ENCODE results near the gene EFNA5. TPM values are rescaled to one million over a fixed set of nuclear protein-coding genes. Genes with fewer than 3 reads are reported as not detected.

Gene EFNA5
- total RNA-seq, 5 donors from 2014 or later (not counting 1 experiment from before 2014, with no cell fraction given): 0.06 to 2.6 (median 0.21) TPM; not detected in 1

DNA sequence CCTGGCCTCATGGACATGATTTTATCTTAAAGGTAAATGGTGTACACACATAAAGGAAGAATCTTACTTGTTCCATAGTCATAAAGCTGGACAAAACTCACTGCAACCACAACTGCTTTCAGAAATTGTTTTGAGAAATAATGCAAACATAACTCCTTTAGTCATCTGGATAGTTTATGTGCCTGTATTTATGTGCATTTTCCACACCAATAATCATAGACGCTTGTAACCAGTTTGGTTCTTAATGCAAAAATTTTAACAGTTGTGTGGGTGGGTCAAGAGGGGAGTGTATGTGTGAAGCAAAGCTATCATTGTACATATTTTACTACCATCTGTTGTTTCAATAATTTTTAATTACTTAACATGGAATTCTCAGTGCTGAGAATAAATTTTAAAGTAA lies 80.1 kb downstream of the EFNA5 start:
- H3K4me3 ChIP-seq (ENCODE audit: control insufficient read depth in 1 of 2, extremely low read depth in 1 of 2, low read length in 1 of 2): no peak overlapping the region
- Mint-ChIP-seq H3K36me3 (no peaks in the 10 kb centered on the region), H3K9me3 (no peaks in the 10 kb centered on the region), H3K4me3 (no peak overlapping the region), H3K27ac (no peak overlapping the region), H3K27me3 (peaks cover 3 to 6% of the 10 kb centered on the region in 2 donors), H3K4me1 (no peaks in the 10 kb centered on the region)
- H3K9me3 ChIP-seq: no peaks in the 10 kb centered on the region
- no peaks in the 10 kb centered on the region for H3K27me3 ChIP-seq (replicated peaks in 1 of 2; ENCODE audit: control insufficient read depth in 2 of 2, extremely low read depth in 1 of 2, insufficient read depth in 2 of 2, low read length in 1 of 2)
- ATAC-seq (replicated peaks in 1 of 4) (no peak), DNase-seq (no peak)
- H3K36me3 ChIP-seq (ENCODE audit: control insufficient read depth in 2 of 2, extremely low read depth in 1 of 2, insufficient read depth in 1 of 2, low read length in 1 of 2): no peaks in the 10 kb centered on the region
- ChIA-PET POLR2A (no interaction called here), CTCF (interaction anchor here in 1 of 2 donors (0.6 kb wide), 1 partner anchor 19 kb away, joined by 3 read pairs; no protein-coding TSS in a partner anchor)
- H3K27ac ChIP-seq (ENCODE audit: low read length): no peak overlapping the region
- H3K4me1 ChIP-seq (ENCODE audit: control insufficient read depth in 1 of 2, extremely low read depth in 1 of 2, insufficient read depth in 2 of 2, low read length in 2 of 2): no peaks in the 10 kb centered on the region
- WGBS (ENCODE audit: insufficient coverage): no CpG with 5 or more reads among the region's 1 CpG

DNA sequence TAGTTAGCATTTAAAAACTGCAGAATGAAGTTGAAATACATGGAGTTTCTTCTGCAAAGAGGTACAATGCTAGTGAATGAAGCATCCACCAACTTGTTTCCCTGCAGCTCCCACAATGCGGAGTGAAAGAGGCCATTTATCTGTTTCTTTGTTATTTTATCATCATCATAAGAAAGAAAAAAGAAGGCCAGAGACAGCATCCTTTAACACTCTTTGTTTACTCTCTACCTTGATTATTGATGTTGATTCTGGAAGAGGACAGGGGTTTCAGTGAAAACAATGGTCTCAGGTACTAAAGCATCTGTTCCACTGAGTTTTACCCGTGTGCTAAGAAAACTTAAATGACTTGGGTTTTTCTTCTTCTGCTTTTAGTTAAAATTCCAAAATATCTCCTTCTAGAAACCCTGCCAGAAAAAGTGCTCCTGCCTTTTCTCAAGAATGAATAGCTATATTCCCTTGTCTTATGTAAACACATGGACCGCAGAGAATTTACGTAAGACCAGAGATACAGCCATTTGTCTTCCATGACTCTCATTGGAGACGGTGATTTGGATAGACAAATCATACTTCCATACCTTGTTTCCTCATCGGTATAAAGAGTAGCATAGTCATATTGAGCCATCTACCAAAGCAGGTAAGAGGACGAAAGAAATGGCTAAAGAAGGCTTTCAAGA lies 81.1 kb downstream of the EFNA5 start:
- Histone ChIP-seq H3K4me1 (ENCODE audit: control insufficient read depth in 1 of 2, extremely low read depth in 1 of 2, insufficient read depth in 2 of 2, low read length in 2 of 2) (no peaks in the 10 kb centered on the region), H3K36me3 (ENCODE audit: control insufficient read depth in 2 of 2, extremely low read depth in 1 of 2, insufficient read depth in 1 of 2, low read length in 1 of 2) (no peaks in the 10 kb centered on the region), H3K27me3 (replicated peaks in 1 of 2; ENCODE audit: control insufficient read depth in 2 of 2, extremely low read depth in 1 of 2, insufficient read depth in 2 of 2, low read length in 1 of 2) (no peaks in the 10 kb centered on the region), H3K27ac (ENCODE audit: low read length) (no peak overlapping the region), H3K9me3 (no peaks in the 10 kb centered on the region), H3K4me3 (ENCODE audit: control insufficient read depth in 1 of 2, extremely low read depth in 1 of 2, low read length in 1 of 2) (no peak overlapping the region)
- ChIA-PET CTCF (interaction anchor here (0.6 to 1.1 kb wide), 2 partner anchors 17 to 19 kb away, joined by 3 to 5 read pairs; no protein-coding TSS in a partner anchor), POLR2A (no interaction called here)
- Mint-ChIP-seq H3K27me3 (peaks cover 3 to 7% of the 10 kb centered on the region in 2 donors), H3K9me3 (no peaks in the 10 kb centered on the region), H3K4me1 (no peaks in the 10 kb centered on the region), H3K4me3 (no peak overlapping the region), H3K36me3 (no peaks in the 10 kb centered on the region), H3K27ac (no peak overlapping the region)
- ATAC-seq (replicated peaks in 1 of 4) (no peak), DNase-seq (no peak)
- 97% methylated on average over 5 of the region's 7 CpGs for WGBS (ENCODE audit: insufficient coverage)

DNA sequence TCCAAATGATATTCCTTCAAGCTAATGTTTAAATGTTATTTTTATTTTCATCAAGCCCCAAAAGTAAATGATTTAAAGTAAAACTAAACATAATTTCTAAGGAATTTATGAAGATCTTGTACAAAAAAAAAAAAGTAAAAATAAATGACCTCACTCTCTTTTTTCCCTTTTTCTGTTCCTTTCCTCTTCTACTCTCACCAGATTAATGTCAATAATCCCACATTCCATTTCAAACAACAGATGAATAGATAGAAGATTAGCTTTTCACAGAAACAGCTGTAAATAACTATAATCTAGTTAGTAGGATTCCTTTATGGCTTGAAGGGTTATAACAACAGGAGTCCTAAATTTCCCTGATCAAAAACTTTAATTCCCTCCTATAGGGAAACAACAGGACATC lies 88.1 kb downstream of the EFNA5 start:
- no peaks in the 10 kb centered on the region for H3K9me3 ChIP-seq
- no peaks in the 10 kb centered on the region for H3K4me1 ChIP-seq (ENCODE audit: control insufficient read depth in 1 of 2, extremely low read depth in 1 of 2, insufficient read depth in 2 of 2, low read length in 2 of 2)
- H3K4me1 Mint-ChIP-seq: no peaks in the 10 kb centered on the region
- DNase-seq: no peak
- H3K36me3 ChIP-seq (ENCODE audit: control insufficient read depth in 2 of 2, extremely low read depth in 1 of 2, insufficient read depth in 1 of 2, low read length in 1 of 2): no peaks in the 10 kb centered on the region
- no peaks in the 10 kb centered on the region for H3K27me3 ChIP-seq (replicated peaks in 1 of 2; ENCODE audit: control insufficient read depth in 2 of 2, extremely low read depth in 1 of 2, insufficient read depth in 2 of 2, low read length in 1 of 2)
- ATAC-seq (replicated peaks in 1 of 4): no peak
- no peak overlapping the region for H3K4me3 Mint-ChIP-seq
- H3K27ac Mint-ChIP-seq: no peak overlapping the region
- H3K27me3 Mint-ChIP-seq: peaks cover 9 to 20% of the 10 kb centered on the region in 2 donors
- CTCF ChIA-PET: interaction anchor here in 1 of 2 donors (0.8 to 1.3 kb wide), 2 partner anchors 10 to 16 kb away, joined by 3 read pairs; no protein-coding TSS in a partner anchor
- H3K36me3 Mint-ChIP-seq: no peaks in the 10 kb centered on the region
- no peak overlapping the region for H3K27ac ChIP-seq (ENCODE audit: low read length)
- no peak overlapping the region for H3K4me3 ChIP-seq (ENCODE audit: control insufficient read depth in 1 of 2, extremely low read depth in 1 of 2, low read length in 1 of 2)
- H3K9me3 Mint-ChIP-seq: no peaks in the 10 kb centered on the region
- POLR2A ChIA-PET: no interaction called here

DNA sequence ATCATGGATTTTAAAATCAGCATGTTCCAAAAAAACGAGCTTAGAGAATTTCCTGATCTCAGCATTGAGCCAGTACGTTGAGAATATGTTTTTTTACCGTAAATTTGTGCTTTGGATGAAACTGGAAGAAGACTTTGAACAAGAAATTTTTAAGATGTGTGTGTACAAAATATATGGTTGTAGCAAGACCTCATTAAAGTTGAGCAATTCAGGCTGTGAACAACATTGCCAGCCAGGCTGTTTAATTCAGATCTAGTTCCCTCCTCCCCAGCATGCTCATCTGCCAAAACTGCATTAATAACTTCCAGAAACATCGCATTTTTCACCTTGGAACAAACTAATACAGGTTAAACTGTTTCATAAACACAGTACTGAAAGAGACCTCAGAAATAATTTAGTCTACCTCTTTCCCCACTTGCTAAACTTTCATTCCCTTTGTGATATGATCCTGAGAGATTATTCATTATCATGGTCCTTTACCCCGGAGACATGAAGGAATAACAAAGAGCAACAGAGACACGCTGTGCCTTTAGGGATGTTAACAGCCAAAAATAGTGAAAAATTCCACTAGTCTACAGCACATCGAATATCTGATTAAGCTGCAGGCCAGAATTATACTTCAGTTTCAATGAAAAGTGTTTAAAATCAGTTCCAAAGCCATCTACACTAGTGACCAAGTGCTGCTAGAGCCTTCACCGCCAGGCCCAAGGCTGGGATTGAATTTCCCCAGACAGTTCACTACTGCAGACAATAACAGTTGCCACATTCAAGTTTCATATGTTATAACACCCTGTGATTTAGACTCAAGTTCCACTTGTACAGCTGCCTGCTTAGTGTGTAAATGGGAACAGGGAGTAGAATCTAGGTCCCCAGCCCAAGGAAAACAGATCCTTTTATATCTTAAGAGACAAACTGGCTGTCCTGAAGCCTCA lies 89.6 kb downstream of the EFNA5 start:
- Histone ChIP-seq H3K4me3 (ENCODE audit: control insufficient read depth in 1 of 2, extremely low read depth in 1 of 2, low read length in 1 of 2) (no peak overlapping the region), H3K36me3 (ENCODE audit: control insufficient read depth in 2 of 2, extremely low read depth in 1 of 2, insufficient read depth in 1 of 2, low read length in 1 of 2) (no peaks in the 10 kb centered on the region), H3K4me1 (ENCODE audit: control insufficient read depth in 1 of 2, extremely low read depth in 1 of 2, insufficient read depth in 2 of 2, low read length in 2 of 2) (no peaks in the 10 kb centered on the region), H3K9me3 (no peaks in the 10 kb centered on the region), H3K27me3 (replicated peaks in 1 of 2; ENCODE audit: control insufficient read depth in 2 of 2, extremely low read depth in 1 of 2, insufficient read depth in 2 of 2, low read length in 1 of 2) (no peaks in the 10 kb centered on the region), H3K27ac (ENCODE audit: low read length) (no peak overlapping the region)
- DNase-seq: no peak
- 69% methylated on average over 5 of the region's 8 CpGs for WGBS (ENCODE audit: insufficient coverage)
- Mint-ChIP-seq H3K4me1 (no peaks in the 10 kb centered on the region), H3K36me3 (no peaks in the 10 kb centered on the region), H3K27me3 (peaks cover 8 to 19% of the 10 kb centered on the region in 2 donors), H3K4me3 (no peak overlapping the region), H3K27ac (no peak overlapping the region), H3K9me3 (no peaks in the 10 kb centered on the region)
- CTCF ChIA-PET: interaction anchor here in 1 of 2 donors (0.8 kb wide), 1 partner anchor 9 kb away, joined by 7 read pairs; no protein-coding TSS in a partner anchor
- ATAC-seq (replicated peaks in 1 of 4): no peak
- POLR2A ChIA-PET: no interaction called here

DNA sequence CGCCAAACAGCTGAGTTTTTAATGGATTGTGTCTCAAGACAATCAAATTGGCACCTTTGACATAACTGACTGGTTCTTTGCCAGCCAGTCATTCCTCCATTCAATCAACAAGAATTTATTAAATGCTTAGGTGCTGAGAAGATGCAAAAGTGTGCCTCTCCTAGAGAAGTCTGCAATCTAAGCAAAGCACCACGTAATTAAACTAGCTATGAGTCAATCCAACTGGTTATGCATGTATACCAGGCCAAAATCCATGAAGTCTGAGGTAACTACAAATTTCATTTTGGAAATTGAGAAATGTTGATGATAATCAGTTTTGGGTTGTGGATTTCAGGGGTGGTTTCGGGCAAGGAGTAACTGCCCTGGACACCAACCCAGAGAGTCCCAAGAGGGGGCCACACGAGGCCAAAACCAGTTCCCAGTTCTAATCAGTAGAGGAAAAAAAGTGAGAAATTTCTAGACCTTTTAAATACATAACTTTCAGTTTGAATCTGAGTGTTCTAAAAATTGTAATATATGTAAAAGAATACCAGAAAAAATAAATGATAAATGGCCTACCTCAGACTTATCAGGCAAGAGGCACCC lies 92.6 kb downstream of the EFNA5 start:
- H3K9me3 Mint-ChIP-seq: no peaks in the 10 kb centered on the region
- H3K4me3 Mint-ChIP-seq: no peak overlapping the region
- POLR2A ChIA-PET: no interaction called here
- H3K27ac Mint-ChIP-seq: no peak overlapping the region
- no peaks in the 10 kb centered on the region for H3K4me1 ChIP-seq (ENCODE audit: control insufficient read depth in 1 of 2, extremely low read depth in 1 of 2, insufficient read depth in 2 of 2, low read length in 2 of 2)
- no peaks in the 10 kb centered on the region for H3K27me3 ChIP-seq (replicated peaks in 1 of 2; ENCODE audit: control insufficient read depth in 2 of 2, extremely low read depth in 1 of 2, insufficient read depth in 2 of 2, low read length in 1 of 2)
- no peak overlapping the region for H3K4me3 ChIP-seq (ENCODE audit: control insufficient read depth in 1 of 2, extremely low read depth in 1 of 2, low read length in 1 of 2)
- H3K36me3 Mint-ChIP-seq: no peaks in the 10 kb centered on the region
- H3K4me1 Mint-ChIP-seq: no peaks in the 10 kb centered on the region
- 100% methylated on average over 1 of the region's 4 CpGs for WGBS (ENCODE audit: insufficient coverage)
- no peaks in the 10 kb centered on the region for H3K9me3 ChIP-seq
- peaks cover 9 to 15% of the 10 kb centered on the region in 2 donors for H3K27me3 Mint-ChIP-seq
- no peak for ATAC-seq (replicated peaks in 1 of 4)
- DNase-seq: no peak
- CTCF ChIA-PET: no interaction called here
- H3K27ac ChIP-seq (ENCODE audit: low read length): no peak overlapping the region
- H3K36me3 ChIP-seq (ENCODE audit: control insufficient read depth in 2 of 2, extremely low read depth in 1 of 2, insufficient read depth in 1 of 2, low read length in 1 of 2): no peaks in the 10 kb centered on the region

DNA sequence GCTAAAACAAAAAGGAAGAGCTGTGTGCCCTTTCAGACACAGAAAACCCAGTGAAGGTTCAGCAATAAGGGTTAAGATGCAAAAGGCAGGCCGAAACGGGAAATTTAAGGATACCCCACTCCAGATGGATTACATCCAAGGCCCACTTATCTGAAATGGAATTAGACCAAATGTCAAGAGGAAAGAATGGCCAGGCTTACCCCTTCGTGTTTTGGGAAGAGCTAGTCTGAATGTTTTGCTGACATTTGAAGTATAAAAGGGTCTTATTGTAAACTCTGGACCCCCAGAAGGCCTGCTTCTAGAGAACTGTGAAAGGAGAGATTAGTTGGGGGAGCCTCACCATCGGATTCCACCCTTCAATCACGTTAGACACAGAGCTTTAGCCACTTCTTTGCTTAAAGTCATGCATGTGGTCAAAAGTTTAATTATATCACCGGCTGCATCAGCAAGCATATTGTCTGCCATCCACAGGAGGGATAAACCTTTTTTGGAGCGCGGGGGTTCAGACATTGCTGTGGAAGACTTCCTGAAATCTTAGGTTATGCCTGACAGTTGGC lies 93.3 kb downstream of the EFNA5 start:
- H3K27me3 Mint-ChIP-seq: peaks cover 12 to 15% of the 10 kb centered on the region in 2 donors
- ChIA-PET CTCF (no interaction called here), POLR2A (no interaction called here)
- Histone ChIP-seq H3K4me1 (ENCODE audit: control insufficient read depth in 1 of 2, extremely low read depth in 1 of 2, insufficient read depth in 2 of 2, low read length in 2 of 2) (no peaks in the 10 kb centered on the region), H3K36me3 (ENCODE audit: control insufficient read depth in 2 of 2, extremely low read depth in 1 of 2, insufficient read depth in 1 of 2, low read length in 1 of 2) (no peaks in the 10 kb centered on the region), H3K9me3 (no peaks in the 10 kb centered on the region), H3K27ac (ENCODE audit: low read length) (no peak overlapping the region), H3K27me3 (replicated peaks in 1 of 2; ENCODE audit: control insufficient read depth in 2 of 2, extremely low read depth in 1 of 2, insufficient read depth in 2 of 2, low read length in 1 of 2) (no peaks in the 10 kb centered on the region), H3K4me3 (ENCODE audit: control insufficient read depth in 1 of 2, extremely low read depth in 1 of 2, low read length in 1 of 2) (no peak overlapping the region)
- H3K4me3 Mint-ChIP-seq: no peak overlapping the region
- ATAC-seq (replicated peaks in 1 of 4) (no peak), DNase-seq (no peak)
- no peaks in the 10 kb centered on the region for H3K4me1 Mint-ChIP-seq
- no peaks in the 10 kb centered on the region for H3K9me3 Mint-ChIP-seq
- no peaks in the 10 kb centered on the region for H3K36me3 Mint-ChIP-seq
- H3K27ac Mint-ChIP-seq: no peak overlapping the region
- 84% methylated on average over 4 of the region's 8 CpGs for WGBS (ENCODE audit: insufficient coverage)
